Neuronal stem cell (in vitro differentiated cells): ENCODE data around the gene HPS3.

ENCODE experiments used
- DNase-seq: peaks from one replicate; pipeline ENCODE4 v3.0.0-alpha.2; 2013; ENCODE audit warnings: low spot score
- H2AFZ ChIP-seq: one replicate; pipeline ENCODE4 v1.6.1; 2013; ENCODE audit warnings: mild to moderate bottlenecking, low read length, inconsistent platforms
- H2AK5ac ChIP-seq: 2 replicates; pipeline ENCODE4 v1.6.1; 2013; ENCODE audit warnings: low read depth, mild to moderate bottlenecking, inconsistent platforms, low read length, moderate library complexity, mixed read lengths
- H2BK120ac ChIP-seq: 2 replicates; pipeline ENCODE4 v1.6.1; 2013; ENCODE audit warnings: low read depth, mild to moderate bottlenecking, inconsistent platforms, low read length, moderate library complexity, mixed read lengths
- H2BK12ac ChIP-seq: one replicate; pipeline ENCODE4 v1.6.1; 2013; ENCODE audit warnings: low read length, inconsistent platforms
- H2BK15ac ChIP-seq: 2 replicates; pipeline ENCODE4 v1.6.1; 2013; ENCODE audit warnings: mild to moderate bottlenecking, low read length, inconsistent platforms, mixed read lengths
- H2BK5ac ChIP-seq: one replicate; pipeline ENCODE4 v1.6.1; 2013; ENCODE audit warnings: inconsistent platforms, mild to moderate bottlenecking, low read length, moderate library complexity
- H3K14ac ChIP-seq: one replicate; pipeline ENCODE4 v1.6.1; 2013; ENCODE audit warnings: low read length, inconsistent platforms
- H3K18ac ChIP-seq: 2 replicates; pipeline ENCODE4 v1.6.1; 2013; ENCODE audit warnings: low read length, inconsistent platforms
- H3K23ac ChIP-seq: 2 replicates; pipeline ENCODE4 v1.6.1; 2013; ENCODE audit warnings: low read depth, mild to moderate bottlenecking, mixed read lengths, low read length, inconsistent platforms; ENCODE audit not compliant: poor library complexity
- H3K27ac ChIP-seq: replicated peaks from 3 replicates; pipeline ENCODE4 v1.5.1; 2013; ENCODE audit warnings: low read length, inconsistent platforms
- H3K27me3 ChIP-seq, 3 experiments: 2 replicates each; pipeline ENCODE4 v1.6.1; 2013; ENCODE audit warnings: low read length in 3 of 3, mild to moderate bottlenecking in 2 of 3, inconsistent platforms in 1 of 3, low read depth in 1 of 3, mixed read lengths in 1 of 3, moderate library complexity in 1 of 3; ENCODE audit not compliant: control insufficient read depth in 3 of 3, insufficient read depth in 3 of 3
- H3K36me3 ChIP-seq, 2 donors: replicated peaks in 1 of 2; 2 replicates each; pipeline ENCODE4 v1.6.1; 2013; ENCODE audit warnings: low read length in 2 of 2; ENCODE audit not compliant: control insufficient read depth in 2 of 2, insufficient read depth in 2 of 2
- H3K4ac ChIP-seq: 2 replicates; pipeline ENCODE4 v1.6.1; 2013; ENCODE audit warnings: inconsistent platforms, mild to moderate bottlenecking, low read length, moderate library complexity
- H3K4me1 ChIP-seq, 2 donors: 1 replicate in 1 of 2; 2 replicates in 1 of 2; pipeline ENCODE4 v1.6.1; 2013; ENCODE audit warnings: low read length in 2 of 2, low read depth in 1 of 2; ENCODE audit not compliant: control insufficient read depth in 2 of 2, insufficient read depth in 1 of 2
- H3K4me2 ChIP-seq: one replicate; pipeline ENCODE4 v1.6.1; 2013; ENCODE audit warnings: mild to moderate bottlenecking, low read length, inconsistent platforms; ENCODE audit not compliant: insufficient read depth, poor library complexity, severe bottlenecking
- H3K4me3 ChIP-seq, 2 donors: 2 replicates each; pipeline ENCODE4 v1.5.1; 2013; ENCODE audit warnings: low read length in 2 of 2, mild to moderate bottlenecking in 2 of 2, inconsistent platforms in 1 of 2, moderate library complexity in 1 of 2
- H3K79me1 ChIP-seq: one replicate; pipeline ENCODE4 v1.6.1; 2013; ENCODE audit warnings: low read depth, mild to moderate bottlenecking, inconsistent platforms, low read length, moderate library complexity
- H3K9ac ChIP-seq: one replicate; pipeline ENCODE4 v1.6.1; 2013; ENCODE audit warnings: mild to moderate bottlenecking, low read depth, low read length, inconsistent platforms; ENCODE audit not compliant: poor library complexity
- H3K9me3 ChIP-seq, 2 donors: replicated peaks in 1 of 2; 2 replicates each; pipeline versions ENCODE3 to v1.6.1; 2013; ENCODE audit warnings: low read length in 2 of 2, mild to moderate bottlenecking in 2 of 2, inconsistent platforms in 1 of 2, low read depth in 1 of 2, mixed read lengths in 1 of 2, moderate library complexity in 1 of 2; ENCODE audit not compliant: control insufficient read depth in 2 of 2, insufficient read depth in 1 of 2
- H4K8ac ChIP-seq: one replicate; pipeline ENCODE4 v1.6.1; 2013; ENCODE audit warnings: low read depth, mild to moderate bottlenecking, inconsistent platforms, low read length, moderate library complexity
- H4K91ac ChIP-seq: one replicate; pipeline ENCODE4 v1.6.1; 2013; ENCODE audit warnings: low read length, low read depth, mild to moderate bottlenecking, inconsistent platforms; ENCODE audit not compliant: poor library complexity
- WGBS, 2 donors: extraction: QIAGEN DNeasy Blood & Tissue Kit; methylation state at CpG; one replicate each; pipeline ENCODE4 v1.1.7; 2013; ENCODE audit warnings: missing lambda C conversion rate in 2 of 2, mixed read lengths in 1 of 2; ENCODE audit not compliant: insufficient read length in 2 of 2, insufficient replicate concordance in 1 of 2; ENCODE audit errors: extremely low coverage in 2 of 2; 5-methylcytosine and 5-hydroxymethylcytosine counted together

The HPS3 gene

GRCh38 chr3:149119466-149119865 lies 10.0 kb upstream of the HPS3 start:
- Histone ChIP-seq H4K91ac (no peak overlapping the region), H3K4me2 (no peak overlapping the region), H3K27ac (no peak overlapping the region), H3K14ac (no peak overlapping the region), H3K79me1 (no peaks in the 10 kb centered on the region), H3K4me1 (no peaks in the 10 kb centered on the region), H2BK5ac (no peak overlapping the region), H2BK12ac (no peak overlapping the region), H3K23ac (no peak overlapping the region), H2BK120ac (no peak overlapping the region), H3K9me3 (peaks cover 0 to 2% of the 10 kb centered on the region in 2 donors), H4K8ac (no peak overlapping the region), H3K4ac (no peak overlapping the region), H3K36me3 (no peaks in the 10 kb centered on the region), H3K27me3 (peaks cover 0 to 6% (median 0%) of the 10 kb centered on the region in 3 experiments), H3K9ac (no peak overlapping the region), H2BK15ac (no peak overlapping the region), H2AK5ac (no peak overlapping the region), H3K18ac (no peak overlapping the region), H3K4me3 (no peak overlapping the region), H2AFZ (no peak overlapping the region)
- no peak for DNase-seq
- WGBS, 2 donors, result no CpG with 5 or more reads among the region's 1 CpG

GRCh38 chr3:149120051-149120972 lies 9.1 kb upstream of the HPS3 start:
- Histone ChIP-seq H2AFZ (peak overlapping the region; percentile 59), H3K79me1 (no peaks in the 10 kb centered on the region), H4K8ac (no peak overlapping the region), H2BK120ac (no peak overlapping the region), H4K91ac (no peak overlapping the region), H3K4me2 (no peak overlapping the region), H3K4ac (no peak overlapping the region), H2BK15ac (no peak overlapping the region), H3K18ac (no peak overlapping the region), H3K9ac (no peak overlapping the region), H3K36me3 (no peaks in the 10 kb centered on the region), H2AK5ac (no peak overlapping the region), H2BK12ac (no peak overlapping the region), H3K23ac (no peak overlapping the region), H2BK5ac (no peak overlapping the region), H3K27ac (no peak overlapping the region), H3K27me3 (peaks cover 0 to 6% (median 0%) of the 10 kb centered on the region in 3 experiments), H3K14ac (no peak overlapping the region), H3K4me3 (no peak overlapping the region), H3K9me3 (peaks cover under 1 to 2% of the 10 kb centered on the region in 2 donors), H3K4me1 (no peaks in the 10 kb centered on the region)
- peak; percentile 57 for DNase-seq
- WGBS, 2 donors, result no CpG with 5 or more reads among the region's 7 CpGs

GRCh38 chr3:149122721-149123578 lies 6.5 kb upstream of the HPS3 start:
- Histone ChIP-seq H4K91ac (no peak overlapping the region), H3K18ac (no peak overlapping the region), H2BK5ac (no peak overlapping the region), H3K79me1 (no peaks in the 10 kb centered on the region), H2AFZ (no peak overlapping the region), H2BK15ac (no peak overlapping the region), H3K27ac (no peak overlapping the region), H3K23ac (no peak overlapping the region), H2AK5ac (no peak overlapping the region), H2BK12ac (no peak overlapping the region), H3K9ac (no peak overlapping the region), H3K9me3 (peaks cover 2 to 13% of the 10 kb centered on the region in 2 donors), H3K4ac (no peak overlapping the region), H3K4me2 (no peak overlapping the region), H3K4me1 (no peaks in the 10 kb centered on the region), H3K36me3 (no peaks in the 10 kb centered on the region), H3K14ac (no peak overlapping the region), H2BK120ac (no peak overlapping the region), H3K27me3 (peaks cover 0 to 6% (median 0%) of the 10 kb centered on the region in 3 experiments), H4K8ac (no peak overlapping the region), H3K4me3 (no peak overlapping the region)
- WGBS, 2 donors, result no CpG with 5 or more reads among the region's 4 CpGs
- no peak for DNase-seq

GRCh38 chr3:149128821-149129220 lies 617 bp upstream of the HPS3 start:
- WGBS, 2 donors, result no CpG with 5 or more reads among the region's 4 CpGs
- no peak overlapping the region for H2BK120ac ChIP-seq
- H2AFZ ChIP-seq, result peak overlapping the region; percentile 97
- H4K8ac ChIP-seq, result no peak overlapping the region
- H3K36me3 ChIP-seq, result peaks cover 0 to 7% of the 10 kb centered on the region in 2 donors
- DNase-seq, result no peak
- H2BK5ac ChIP-seq, result no peak overlapping the region
- no peaks in the 10 kb centered on the region for H3K4me1 ChIP-seq
- H2AK5ac ChIP-seq, result no peak overlapping the region
- no peak overlapping the region for H3K4ac ChIP-seq
- H3K27ac ChIP-seq, result no peak overlapping the region
- H2BK12ac ChIP-seq, result no peak overlapping the region
- no peaks in the 10 kb centered on the region for H3K79me1 ChIP-seq
- H3K4me3 ChIP-seq, result peak overlapping the region; percentile 89 to 91
- H3K18ac ChIP-seq, result no peak overlapping the region
- peaks cover 2 to 13% of the 10 kb centered on the region in 2 donors for H3K9me3 ChIP-seq
- no peaks in the 10 kb centered on the region for H3K27me3 ChIP-seq
- peak overlapping the region; percentile 78 for H3K4me2 ChIP-seq
- no peak overlapping the region for H3K9ac ChIP-seq
- no peak overlapping the region for H3K23ac ChIP-seq
- H3K14ac ChIP-seq, result no peak overlapping the region
- H2BK15ac ChIP-seq, result no peak overlapping the region
- H4K91ac ChIP-seq, result no peak overlapping the region
